Fibroblast of the aortic adventitia (primary cell): ENCODE results near the gene TENM4. TPM values are rescaled to one million over a fixed set of nuclear protein-coding genes. Genes with fewer than 3 reads are reported as not detected.

Source experiments
- DNase-seq: peaks from one replicate; pipeline ENCODE4 v3.0.0-alpha.2; 2010; ENCODE audit warnings: low read depth
- H3K4me3 ChIP-seq: 2 replicates; pipeline ENCODE4 v1.5.1; 2011; ENCODE audit warnings: low read depth, mild to moderate bottlenecking, control low read depth, low read length, moderate library complexity
- total RNA-seq: library from RNA; depleted of rRNA; stranded (reverse); fragments of >200 nt; gene quantifications from 2 replicates; pipeline ENCODE4 v1.2.3, GENCODE V29; 2012; ENCODE audit warnings: low replicate concordance
- TF ChIP-seq, protein P1 (sequence below): IDR thresholded peaks from 2 replicates; pipeline ENCODE4 v1.5.1; 2011; ENCODE audit warnings: mild to moderate bottlenecking, low read length, control low read depth, inconsistent platforms; ENCODE audit not compliant: insufficient read depth

TENM4 gene
- total RNA-seq, 1 donor, result 113 TPM

DNA sequence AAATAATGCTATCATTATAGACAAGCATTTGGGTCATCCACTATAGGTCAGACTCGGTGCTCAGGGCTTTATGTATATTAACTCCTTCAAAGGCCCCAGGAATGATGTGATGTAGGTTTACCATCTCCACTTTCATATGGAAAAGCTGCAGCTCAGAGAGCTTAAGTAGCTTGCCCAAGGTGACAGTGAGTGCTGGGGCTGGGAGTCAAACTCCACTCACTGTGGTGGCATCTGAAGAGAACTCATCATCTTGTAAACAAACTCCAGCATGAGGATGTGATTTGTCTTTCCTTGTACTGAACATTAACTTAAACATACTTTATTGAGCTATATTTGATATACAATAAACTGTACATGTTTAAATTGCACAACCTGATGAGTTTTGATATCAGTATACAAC is 25.4 kb downstream of the TENM4 start:
- TF ChIP-seq, protein P1, sequence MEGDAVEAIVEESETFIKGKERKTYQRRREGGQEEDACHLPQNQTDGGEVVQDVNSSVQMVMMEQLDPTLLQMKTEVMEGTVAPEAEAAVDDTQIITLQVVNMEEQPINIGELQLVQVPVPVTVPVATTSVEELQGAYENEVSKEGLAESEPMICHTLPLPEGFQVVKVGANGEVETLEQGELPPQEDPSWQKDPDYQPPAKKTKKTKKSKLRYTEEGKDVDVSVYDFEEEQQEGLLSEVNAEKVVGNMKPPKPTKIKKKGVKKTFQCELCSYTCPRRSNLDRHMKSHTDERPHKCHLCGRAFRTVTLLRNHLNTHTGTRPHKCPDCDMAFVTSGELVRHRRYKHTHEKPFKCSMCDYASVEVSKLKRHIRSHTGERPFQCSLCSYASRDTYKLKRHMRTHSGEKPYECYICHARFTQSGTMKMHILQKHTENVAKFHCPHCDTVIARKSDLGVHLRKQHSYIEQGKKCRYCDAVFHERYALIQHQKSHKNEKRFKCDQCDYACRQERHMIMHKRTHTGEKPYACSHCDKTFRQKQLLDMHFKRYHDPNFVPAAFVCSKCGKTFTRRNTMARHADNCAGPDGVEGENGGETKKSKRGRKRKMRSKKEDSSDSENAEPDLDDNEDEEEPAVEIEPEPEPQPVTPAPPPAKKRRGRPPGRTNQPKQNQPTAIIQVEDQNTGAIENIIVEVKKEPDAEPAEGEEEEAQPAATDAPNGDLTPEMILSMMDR, result no peak
- no peak for DNase-seq
- no peak overlapping the region for H3K4me3 ChIP-seq

DNA sequence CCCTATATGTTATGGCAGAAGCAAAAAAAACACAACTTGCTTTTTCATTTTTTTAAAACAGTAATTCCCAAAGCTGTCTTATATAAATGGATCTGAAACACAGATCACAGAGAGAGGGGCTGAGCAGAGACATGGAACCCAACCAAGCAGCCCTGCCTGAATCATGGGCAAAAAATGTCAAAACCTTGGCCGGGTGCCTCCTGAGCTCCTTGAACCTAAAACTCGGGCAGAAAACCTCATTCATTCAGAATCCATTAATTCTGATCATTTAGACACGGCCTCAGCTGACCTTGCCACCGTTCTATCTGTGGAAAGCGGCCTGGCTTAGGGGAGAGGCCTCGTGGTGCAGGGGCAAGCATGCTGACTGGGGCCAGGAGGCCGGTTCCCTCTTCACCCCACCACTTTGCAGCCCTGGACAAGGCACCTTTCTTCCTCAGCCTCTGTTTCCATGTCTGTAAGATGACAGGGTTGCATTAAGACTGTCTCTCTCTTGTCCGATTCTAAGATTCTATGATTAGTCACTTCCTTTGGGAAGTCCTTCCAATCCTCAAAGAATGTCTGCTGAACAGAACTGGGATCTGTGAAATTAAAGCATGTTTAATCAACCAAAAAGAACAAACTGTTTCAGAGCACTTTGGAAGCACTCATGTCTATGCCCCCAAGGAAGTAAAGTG is 26.0 kb downstream of the TENM4 start:
- DNase-seq, result peak; percentile 90
- TF ChIP-seq, protein P1, result no peak
- H3K4me3 ChIP-seq, result no peak overlapping the region

DNA sequence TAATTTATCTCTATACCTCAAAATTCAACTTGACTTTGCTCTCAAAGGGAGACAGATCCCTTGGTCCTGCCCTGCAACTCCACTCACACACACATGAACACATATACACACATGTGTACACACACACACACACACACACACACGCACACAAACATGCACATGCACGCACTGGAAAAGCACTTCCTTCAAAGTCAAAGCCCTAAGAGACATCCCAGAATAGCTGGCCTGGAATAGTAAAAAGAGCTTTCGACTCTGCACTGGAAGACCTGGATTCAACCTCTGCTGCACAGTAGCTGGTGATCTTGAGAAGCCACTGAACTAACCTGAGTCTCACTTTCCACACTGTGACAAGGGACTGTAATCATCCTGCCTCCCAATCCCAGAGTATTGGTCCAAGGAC is 26.8 kb downstream of the TENM4 start:
- H3K4me3 ChIP-seq, result no peak overlapping the region
- DNase-seq, result no peak
- TF ChIP-seq, protein P1, result no peak

DNA sequence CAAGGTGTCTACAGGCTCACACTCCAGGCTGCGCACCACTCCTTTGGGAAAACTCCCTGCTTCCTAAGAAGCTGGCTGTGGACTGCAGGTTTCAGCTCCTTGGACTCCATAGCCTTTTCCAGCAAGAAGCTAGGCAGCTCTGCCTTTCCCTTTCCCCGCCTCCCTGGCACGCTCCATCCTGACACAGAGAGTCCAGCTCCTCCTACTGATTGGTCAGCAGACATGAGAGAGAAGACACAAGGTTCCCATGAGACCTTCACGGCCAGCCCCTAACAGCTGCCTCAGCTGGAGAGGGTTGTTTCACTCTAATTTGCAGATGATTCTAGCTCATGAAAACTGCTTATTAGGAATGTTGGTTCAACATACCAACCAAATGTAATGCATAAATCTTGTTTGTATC is 27.6 kb downstream of the TENM4 start:
- peak; percentile 91 for DNase-seq
- H3K4me3 ChIP-seq, result no peak overlapping the region
- TF ChIP-seq, protein P1, result no peak

DNA sequence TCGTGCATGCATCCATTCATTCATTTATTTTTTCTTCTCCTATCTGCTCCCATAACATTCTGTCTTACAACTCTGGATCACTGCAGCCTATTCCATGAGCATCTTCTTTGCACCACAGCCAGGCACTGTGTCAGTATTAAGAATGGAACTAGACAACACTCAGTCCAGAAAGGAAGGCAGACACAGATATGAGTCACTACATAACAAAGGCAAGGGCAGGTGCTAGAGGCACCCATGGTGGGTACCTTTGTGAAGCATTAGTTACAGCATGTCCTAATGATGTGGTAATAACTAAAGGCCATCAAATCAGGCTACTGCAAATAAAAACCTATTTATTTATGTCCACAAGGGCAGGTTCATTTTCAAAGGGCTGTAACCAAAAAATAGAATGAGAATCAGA is 28.1 kb downstream of the TENM4 start:
- no peak for DNase-seq
- no peak overlapping the region for H3K4me3 ChIP-seq
- TF ChIP-seq, protein P1, result no peak

DNA sequence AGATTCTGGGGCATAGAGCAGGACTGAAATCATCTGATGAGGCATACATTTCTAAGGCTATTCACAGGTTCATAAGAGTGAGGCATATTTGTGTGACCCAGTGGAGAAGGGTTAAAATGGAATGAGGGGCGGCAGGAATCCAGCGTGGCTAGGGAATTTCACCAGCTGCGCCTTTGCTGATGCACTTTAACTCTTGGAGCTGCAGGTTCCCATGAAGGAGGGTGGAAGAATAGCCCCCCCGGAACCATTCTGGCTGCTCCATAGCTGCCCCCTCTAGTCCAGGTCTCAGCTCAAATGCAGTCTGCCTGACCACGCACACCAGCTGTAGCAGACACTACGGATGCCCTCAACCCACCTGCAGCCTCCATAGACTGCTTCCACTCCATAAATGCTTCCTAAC is 31.5 kb downstream of the TENM4 start:
- TF ChIP-seq, protein P1, result no peak
- DNase-seq, result no peak
- H3K4me3 ChIP-seq, result no peak overlapping the region

DNA sequence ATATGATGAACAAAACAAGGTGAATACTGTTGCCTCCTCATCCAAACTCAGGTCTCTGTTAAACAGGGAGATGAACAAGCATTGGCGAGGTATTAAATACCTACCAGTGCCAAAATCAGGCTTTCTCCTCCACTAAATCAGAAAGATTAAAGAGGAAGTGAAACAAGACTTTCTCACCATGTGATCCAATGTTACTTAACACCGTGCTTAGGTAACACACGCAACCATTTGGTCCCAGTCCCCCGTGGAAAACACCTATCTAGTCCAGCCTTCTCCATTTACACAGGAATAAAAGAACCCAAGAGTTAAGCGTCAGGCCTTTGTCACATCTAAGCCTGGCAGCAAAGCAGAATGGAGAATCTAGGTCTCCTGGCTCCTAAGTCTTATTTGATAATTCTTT is 34.5 kb downstream of the TENM4 start:
- H3K4me3 ChIP-seq, result no peak overlapping the region
- no peak for DNase-seq
- TF ChIP-seq, protein P1, result no peak
